K562 (cell line): ENCODE data around the gene PRSS27. TPM values are rescaled to one million over a fixed set of nuclear protein-coding genes. Genes with fewer than 3 reads are reported as not detected.
A peak's percentile ranks its signal among the peaks of the same experiment; 100 is the strongest.

Source experiments
- BRD9 ChIP-seq: fragments of 450-650 bp; IDR thresholded peaks from 2 replicates; pipeline ENCODE4 v1.6.1; 2018; ENCODE audit warnings: low read depth; ENCODE audit not compliant: partially characterized antibody
- CC2D1A ChIP-seq: fragments of 450-650 bp; IDR thresholded peaks from 2 replicates; pipeline ENCODE4 v1.6.1; 2017; ENCODE audit warnings: mild to moderate bottlenecking
- CCAR2 ChIP-seq: fragments of 200-400 bp; formaldehyde crosslinking; IDR thresholded peaks from 2 replicates; pipeline ENCODE4 v1.6.1; 2017; ENCODE audit warnings: mild to moderate bottlenecking, low read depth, low read length
- CSDE1 ChIP-seq, 2 experiments: fragments of 450-650 bp; IDR thresholded peaks; 2 replicates each; pipeline ENCODE4 v1.6.1; 2016; ENCODE audit warnings: mild to moderate bottlenecking in 1 of 2
- E4F1 ChIP-seq: fragments of 250-450 bp; sonication (Bioruptor Pico); IDR thresholded peaks from 2 replicates; pipeline ENCODE4 v1.5.0; 2021; ENCODE audit warnings: mild to moderate bottlenecking, borderline replicate concordance
- ETV5 ChIP-seq: sonication (generic); formaldehyde crosslinking; IDR thresholded peaks from 2 replicates; pipeline ENCODE4 v1.4.0; 2020; ENCODE audit warnings: low read depth, mild to moderate bottlenecking, missing genetic modification reagents
- HDAC2 ChIP-seq: fragments of 450-650 bp; IDR thresholded peaks from 2 replicates; pipeline ENCODE4 v1.6.1; 2016; ENCODE audit warnings: mild to moderate bottlenecking
- HMGN3 ChIP-seq: IDR thresholded peaks from 2 replicates; pipeline ENCODE4 v1.6.1; 2011; ENCODE audit warnings: borderline replicate concordance, low read depth, mild to moderate bottlenecking, mixed read lengths, low read length; ENCODE audit not compliant: insufficient read length; ENCODE audit errors: extremely low read depth
- HNRNPUL1 ChIP-seq: fragments of 200-400 bp; formaldehyde crosslinking; IDR thresholded peaks from 2 replicates; pipeline ENCODE4 v1.6.1; 2017; ENCODE audit warnings: low read length
- L3MBTL2 ChIP-seq: fragments of 450-650 bp; IDR thresholded peaks from 2 replicates; pipeline ENCODE4 v1.6.1; 2016; ENCODE audit warnings: mild to moderate bottlenecking, moderate library complexity
- NFYB ChIP-seq: IDR thresholded peaks from 2 replicates; pipeline ENCODE4 v1.6.1; 2011; ENCODE audit warnings: mild to moderate bottlenecking, moderate library complexity; ENCODE audit not compliant: insufficient read length; ENCODE audit errors: extremely low read depth
- PREB ChIP-seq: sonication (generic); formaldehyde crosslinking; IDR thresholded peaks from 2 replicates; pipeline ENCODE4 v1.8.1; 2023; ENCODE audit warnings: mild to moderate bottlenecking, missing genetic modification reagents
- RBM17 ChIP-seq: fragments of 200-400 bp; formaldehyde crosslinking; IDR thresholded peaks from 2 replicates; pipeline ENCODE4 v1.6.1; 2017; ENCODE audit warnings: low read depth, mild to moderate bottlenecking, low read length, borderline replicate concordance
- TSC22D4 ChIP-seq: fragments of 450-650 bp; IDR thresholded peaks from 2 replicates; pipeline ENCODE4 v1.6.1; 2016; ENCODE audit warnings: missing genetic modification characterization, missing biosample characterization, control low read depth
- ZNF24 ChIP-seq: fragments of 450-650 bp; IDR thresholded peaks from 2 replicates; pipeline ENCODE4 v1.6.1; 2016
- ZNF436 ChIP-seq: fragments of 250-450, 450-650 bp; sonication (Bioruptor Pico); formaldehyde crosslinking; IDR thresholded peaks from 2 replicates; pipeline ENCODE4 v1.7.0; 2020; ENCODE audit warnings: mild to moderate bottlenecking
- ZNF785 ChIP-seq: fragments of 250-450 bp; sonication (Bioruptor Pico); IDR thresholded peaks from 2 replicates; pipeline ENCODE4 v1.4.0; 2020; ENCODE audit warnings: mild to moderate bottlenecking
- polyA plus RNA-seq, 8 experiments: library from polyadenylated mRNA; depleted of rRNA in 4 of 8; stranded (reverse) in 5 of 8; unstranded in 3 of 8; fragments of >200 nt; fragmentation: Nextera tagmentation in 2 of 8; fragmentation: Illumina TruSeq in 1 of 8; extraction: Ambion mirVana in 2 of 8; extraction: Trizol in 1 of 8; gene quantifications; 2 replicates each; pipeline versions ENCODE4 v1.2.1 to v1.2.3, GENCODE V29; 2011 to 2014; ENCODE audit warnings: inconsistent platforms in 1 of 8, missing spikeins in 1 of 8
- total RNA-seq, 7 experiments: library from RNA; depleted of rRNA in 6 of 7; stranded (reverse); fragments of >200 nt in 6 of 7; fragmentation: Illumina TruSeq in 2 of 7; extraction: Trizol in 2 of 7; gene quantifications; 2 replicates each; pipeline versions ENCODE4 v1.2.1 to v1.2.3, GENCODE V29; 2011 to 2021; ENCODE audit warnings: low replicate concordance in 1 of 7
- TF ChIP-seq, protein P1 (sequence below): fragments of 450-650 bp; IDR thresholded peaks from 2 replicates; pipeline ENCODE4 v1.6.1; 2016
- TF ChIP-seq, protein P2 (sequence below): sonication (generic); IDR thresholded peaks from 2 replicates; pipeline ENCODE4 v1.6.1; 2016
- TF ChIP-seq, protein P3 (sequence below): fragments of 450-650 bp; formaldehyde crosslinking; IDR thresholded peaks from 2 replicates; pipeline ENCODE4 v1.4.0; 2020; ENCODE audit warnings: mild to moderate bottlenecking, moderate library complexity

PRSS27 gene
- total and polyA plus RNA-seq, 9 of the 15 experiments (the other 6 are each of a cell fraction or from before 2014, with no cell fraction given), result 0.09 to 0.20 (median 0.17) TPM; not detected in 5

- TF ChIP-seq BRD9, result no peak
- no peak for TF ChIP-seq ZNF785
- TF ChIP-seq CCAR2, result no peak
- TF ChIP-seq HNRNPUL1, result no peak
- TF ChIP-seq PREB (CRISPR knock-in tag), result no peak
- TF ChIP-seq ZNF24, result no peak
- TF ChIP-seq L3MBTL2, result no peak
- TF ChIP-seq, protein P1, sequence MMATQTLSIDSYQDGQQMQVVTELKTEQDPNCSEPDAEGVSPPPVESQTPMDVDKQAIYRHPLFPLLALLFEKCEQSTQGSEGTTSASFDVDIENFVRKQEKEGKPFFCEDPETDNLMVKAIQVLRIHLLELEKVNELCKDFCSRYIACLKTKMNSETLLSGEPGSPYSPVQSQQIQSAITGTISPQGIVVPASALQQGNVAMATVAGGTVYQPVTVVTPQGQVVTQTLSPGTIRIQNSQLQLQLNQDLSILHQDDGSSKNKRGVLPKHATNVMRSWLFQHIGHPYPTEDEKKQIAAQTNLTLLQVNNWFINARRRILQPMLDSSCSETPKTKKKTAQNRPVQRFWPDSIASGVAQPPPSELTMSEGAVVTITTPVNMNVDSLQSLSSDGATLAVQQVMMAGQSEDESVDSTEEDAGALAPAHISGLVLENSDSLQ, result no peak
- no peak for TF ChIP-seq E4F1 (CRISPR knock-in tag)
- no peak; a peak in 1 of 4 replicates for TF ChIP-seq CSDE1 (IDR thresholded peaks at IDR 0.05)
- TF ChIP-seq ETV5 (CRISPR knock-in tag), result no peak
- no peak for TF ChIP-seq RBM17
- TF ChIP-seq, protein P2, sequence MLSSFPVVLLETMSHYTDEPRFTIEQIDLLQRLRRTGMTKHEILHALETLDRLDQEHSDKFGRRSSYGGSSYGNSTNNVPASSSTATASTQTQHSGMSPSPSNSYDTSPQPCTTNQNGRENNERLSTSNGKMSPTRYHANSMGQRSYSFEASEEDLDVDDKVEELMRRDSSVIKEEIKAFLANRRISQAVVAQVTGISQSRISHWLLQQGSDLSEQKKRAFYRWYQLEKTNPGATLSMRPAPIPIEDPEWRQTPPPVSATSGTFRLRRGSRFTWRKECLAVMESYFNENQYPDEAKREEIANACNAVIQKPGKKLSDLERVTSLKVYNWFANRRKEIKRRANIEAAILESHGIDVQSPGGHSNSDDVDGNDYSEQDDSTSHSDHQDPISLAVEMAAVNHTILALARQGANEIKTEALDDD, result no peak
- TF ChIP-seq, protein P3, sequence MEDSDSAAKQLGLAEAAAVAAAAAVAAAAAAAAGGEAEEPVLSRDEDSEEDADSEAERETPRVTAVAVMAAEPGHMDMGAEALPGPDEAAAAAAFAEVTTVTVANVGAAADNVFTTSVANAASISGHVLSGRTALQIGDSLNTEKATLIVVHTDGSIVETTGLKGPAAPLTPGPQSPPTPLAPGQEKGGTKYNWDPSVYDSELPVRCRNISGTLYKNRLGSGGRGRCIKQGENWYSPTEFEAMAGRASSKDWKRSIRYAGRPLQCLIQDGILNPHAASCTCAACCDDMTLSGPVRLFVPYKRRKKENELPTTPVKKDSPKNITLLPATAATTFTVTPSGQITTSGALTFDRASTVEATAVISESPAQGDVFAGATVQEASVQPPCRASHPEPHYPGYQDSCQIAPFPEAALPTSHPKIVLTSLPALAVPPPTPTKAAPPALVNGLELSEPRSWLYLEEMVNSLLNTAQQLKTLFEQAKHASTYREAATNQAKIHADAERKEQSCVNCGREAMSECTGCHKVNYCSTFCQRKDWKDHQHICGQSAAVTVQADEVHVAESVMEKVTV (CRISPR knock-in tag), result no peak
- no peak for TF ChIP-seq CC2D1A
- TF ChIP-seq ZNF436 (CRISPR knock-in tag), result no peak
- no peak for TF ChIP-seq HDAC2
- no peak for TF ChIP-seq TSC22D4 (tag)
- TF ChIP-seq NFYB, result no peak
- TF ChIP-seq HMGN3, result peak; percentile 76
Observed at GRCh38 chr16:2720719-2721633, 952 bp upstream of the PRSS27 start (continued).
